ENCODE measurements around the gene CENPP.
"Not testable (repeated sequence)": the region's sequence is repeated elsewhere in the genome, so short reads cannot be mapped to it uniquely, and the experiment has no call there.

GRCh38 chr9:92411157-92411556 lies 85.4 kb downstream of the CENPP start:
- not testable (repeated sequence) for TF ChIP-seq NFYB (CRISPR knock-in tag; conservative IDR thresholded peaks at IDR 0.05; ENCODE audit: low read depth); SP1 (CRISPR knock-in tag; conservative IDR thresholded peaks at IDR 0.05); ZBTB21 (CRISPR knock-in tag; IDR thresholded peaks at IDR 0.05; ENCODE audit: borderline replicate concordance); FOXP1 (CRISPR knock-in tag; IDR thresholded peaks at IDR 0.05; ENCODE audit: borderline replicate concordance)
- TF ChIP-seq, protein P1, sequence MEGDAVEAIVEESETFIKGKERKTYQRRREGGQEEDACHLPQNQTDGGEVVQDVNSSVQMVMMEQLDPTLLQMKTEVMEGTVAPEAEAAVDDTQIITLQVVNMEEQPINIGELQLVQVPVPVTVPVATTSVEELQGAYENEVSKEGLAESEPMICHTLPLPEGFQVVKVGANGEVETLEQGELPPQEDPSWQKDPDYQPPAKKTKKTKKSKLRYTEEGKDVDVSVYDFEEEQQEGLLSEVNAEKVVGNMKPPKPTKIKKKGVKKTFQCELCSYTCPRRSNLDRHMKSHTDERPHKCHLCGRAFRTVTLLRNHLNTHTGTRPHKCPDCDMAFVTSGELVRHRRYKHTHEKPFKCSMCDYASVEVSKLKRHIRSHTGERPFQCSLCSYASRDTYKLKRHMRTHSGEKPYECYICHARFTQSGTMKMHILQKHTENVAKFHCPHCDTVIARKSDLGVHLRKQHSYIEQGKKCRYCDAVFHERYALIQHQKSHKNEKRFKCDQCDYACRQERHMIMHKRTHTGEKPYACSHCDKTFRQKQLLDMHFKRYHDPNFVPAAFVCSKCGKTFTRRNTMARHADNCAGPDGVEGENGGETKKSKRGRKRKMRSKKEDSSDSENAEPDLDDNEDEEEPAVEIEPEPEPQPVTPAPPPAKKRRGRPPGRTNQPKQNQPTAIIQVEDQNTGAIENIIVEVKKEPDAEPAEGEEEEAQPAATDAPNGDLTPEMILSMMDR (IDR thresholded peaks at IDR 0.05): not testable (repeated sequence)
